ENCODE data around the gene UFM1. TPM values are rescaled to one million over a fixed set of nuclear protein-coding genes. Genes with fewer than 3 reads are reported as not detected.
"Not testable (repeated sequence)": the region's sequence is repeated elsewhere in the genome, so short reads cannot be mapped to it uniquely, and the experiment has no call there.

The UFM1 gene
- total and polyA plus RNA-seq, 12 donors: 22.4 to 106 (median 50.1) TPM

- TF ChIP-seq POLR2A (IDR thresholded peaks at IDR 0.05): no peak
- no peak for TF ChIP-seq CTCF (IDR thresholded peaks at IDR 0.05)
- H3K27ac ChIP-seq: no peak overlapping the region
- H3K36me3 ChIP-seq (replicated peaks in 1 of 2): no peaks in the 10 kb centered on the region
- H3K4me3 ChIP-seq: no peak overlapping the region
- WGBS, 4 donors: 70 to 83% (median 74%) methylated on average over 2 of the region's 2 CpGs
- H3K4me1 ChIP-seq (replicated peaks in 1 of 2): no peaks in the 10 kb centered on the region
- no peaks in the 10 kb centered on the region for H3K27me3 ChIP-seq
- intact Hi-C loops (cut with DNase I): no loop called here
- DNase-seq: no peak
- no peaks in the 10 kb centered on the region for H3K9me3 ChIP-seq (replicated peaks in 1 of 3)
Measured at GRCh38 chr13:38308736-38309135, 40.9 kb upstream of the UFM1 start.

GRCh38 chr13:38309397-38309796 is 40.3 kb upstream of the UFM1 start:
- H3K4me3 ChIP-seq: no peak overlapping the region
- no peaks in the 10 kb centered on the region for H3K4me1 ChIP-seq (replicated peaks in 1 of 2)
- TF ChIP-seq CTCF (IDR thresholded peaks at IDR 0.05): no peak
- no peak for TF ChIP-seq POLR2A (IDR thresholded peaks at IDR 0.05)
- DNase-seq: no peak
- no peaks in the 10 kb centered on the region for H3K27me3 ChIP-seq
- no peak overlapping the region for H3K27ac ChIP-seq
- intact Hi-C loops (cut with DNase I): no loop called here
- no peaks in the 10 kb centered on the region for H3K9me3 ChIP-seq (replicated peaks in 1 of 3)
- no peaks in the 10 kb centered on the region for H3K36me3 ChIP-seq (replicated peaks in 1 of 2)

- H3K36me3 ChIP-seq (replicated peaks in 1 of 2); H3K4me1 ChIP-seq (replicated peaks in 1 of 2); H3K4me3 ChIP-seq; H3K27me3 ChIP-seq; intact Hi-C loops (cut with DNase I); DNase-seq; H3K27ac ChIP-seq; H3K9me3 ChIP-seq (replicated peaks in 1 of 3): not testable (repeated sequence)
- 91 to 100% (median 97%) methylated on average over 9 to 10 of the region's 10 CpGs for WGBS, 4 donors
Measured at GRCh38 chr13:38311175-38311574, 38.5 kb upstream of the UFM1 start.

GRCh38 chr13:38316129-38316528 is 33.5 kb upstream of the UFM1 start:
- H3K36me3 ChIP-seq (replicated peaks in 1 of 2): no peaks in the 10 kb centered on the region
- no peak for TF ChIP-seq POLR2A (IDR thresholded peaks at IDR 0.05)
- TF ChIP-seq CTCF (IDR thresholded peaks at IDR 0.05): no peak
- intact Hi-C loops (cut with DNase I): no loop called here
- no peaks in the 10 kb centered on the region for H3K9me3 ChIP-seq (replicated peaks in 1 of 3)
- no peak overlapping the region for H3K27ac ChIP-seq
- DNase-seq: no peak
- H3K4me1 ChIP-seq (replicated peaks in 1 of 2): no peaks in the 10 kb centered on the region
- no peaks in the 10 kb centered on the region for H3K27me3 ChIP-seq
- no peak overlapping the region for H3K4me3 ChIP-seq

GRCh38 chr13:38321654-38322053 is 28.0 kb upstream of the UFM1 start:
- Histone ChIP-seq H3K9me3 (replicated peaks in 1 of 3) (no peaks in the 10 kb centered on the region), H3K27ac (no peak overlapping the region), H3K4me1 (replicated peaks in 1 of 2) (no peaks in the 10 kb centered on the region), H3K4me3 (no peak overlapping the region), H3K27me3 (no peaks in the 10 kb centered on the region), H3K36me3 (replicated peaks in 1 of 2) (no peaks in the 10 kb centered on the region)
- no peak for TF ChIP-seq POLR2A (IDR thresholded peaks at IDR 0.05)
- no peak for TF ChIP-seq CTCF (IDR thresholded peaks at IDR 0.05)
- 86 to 90% (median 89%) methylated on average over 5 of the region's 5 CpGs for WGBS, 4 donors
- DNase-seq: no peak
- intact Hi-C loops (cut with DNase I): no loop called here

Data from adrenal gland (tissue), 12 donors.